Kidney (tissue), 14 donors: ENCODE measurements around the gene CPED1. TPM values are rescaled to one million over a fixed set of nuclear protein-coding genes. Genes with fewer than 3 reads are reported as not detected.

Experiments
- DNase-seq, 5 donors: peaks; one replicate each; pipeline ENCODE4 v3.0.0-alpha.2; 2013 to 2020
- FAIRE-seq: peaks from 2 replicates; lab custom pipeline; 2012; peaks lifted over from hg19 to GRCh38; lab: Jason Lieb, UNC
- H3K27ac ChIP-seq, 2 donors: one replicate each; pipeline ENCODE4 v1.7.0; 2013; ENCODE audit warnings: low read depth in 2 of 2, low read length in 2 of 2, inconsistent platforms in 1 of 2
- H3K27me3 ChIP-seq: one replicate; pipeline ENCODE4 v1.7.1; 2013; ENCODE audit warnings: low read length, inconsistent platforms; ENCODE audit not compliant: control insufficient read depth, insufficient read depth
- H3K36me3 ChIP-seq, 3 donors: one replicate each; pipeline versions ENCODE4 v1.7.0 to v1.7.1; 2013; ENCODE audit warnings: low read length in 3 of 3, control low read depth in 1 of 3, inconsistent platforms in 1 of 3; ENCODE audit not compliant: insufficient read depth in 3 of 3, control insufficient read depth in 2 of 3
- H3K4me1 ChIP-seq, 3 donors: one replicate each; pipeline versions ENCODE4 v1.7.0 to v1.7.1; 2013; ENCODE audit warnings: low read length in 3 of 3, inconsistent platforms in 1 of 3, low read depth in 1 of 3; ENCODE audit not compliant: control insufficient read depth in 2 of 3, insufficient read depth in 2 of 3
- H3K4me3 ChIP-seq, 3 donors: one replicate each; pipeline versions ENCODE4 v1.7.0 to v1.8.1; 2013; ENCODE audit warnings: low read length in 3 of 3, control low read depth in 1 of 3, inconsistent platforms in 1 of 3
- H3K9ac ChIP-seq, 3 donors: one replicate each; pipeline versions ENCODE4 v1.7.0 to v1.7.1; 2013; ENCODE audit warnings: low read length in 3 of 3, control low read depth in 1 of 3, inconsistent platforms in 1 of 3
- H3K9me3 ChIP-seq, 3 donors: one replicate each; pipeline versions ENCODE4 v1.7.0 to v1.7.1; 2013; ENCODE audit warnings: low read length in 3 of 3, control low read depth in 1 of 3, inconsistent platforms in 1 of 3; ENCODE audit not compliant: control insufficient read depth in 2 of 3, insufficient read depth in 1 of 3
- intact Hi-C: fragments of 100-400 bp; cut with DNase I; formaldehyde crosslinking; loops from one replicate; pipeline ENCODE4 v1.11.1; 2022
- polyA plus RNA-seq: library from polyadenylated mRNA; stranded (reverse); fragments of 350-450 nt; fragmentation: Illumina TruSeq; extraction: RNeasy Lipid Tissue Mini Kit (QIAGEN cat#74804); gene quantifications from one replicate; pipeline ENCODE4 v1.2.3, GENCODE V29; 2014; ENCODE audit warnings: low read depth, low replicate concordance; ENCODE audit not compliant: insufficient read depth
- total RNA-seq: library from RNA; stranded (reverse); fragmentation: NEBNext Ultra II Directional; extraction: Animal tissue kit (Norgen Biotek cat#: 25700); gene quantifications from one replicate; pipeline ENCODE4 v1.2.1, GENCODE V29; 2021
- TF ChIP-seq, protein P1 (sequence below): IDR thresholded peaks from 3 replicates; pipeline ENCODE4 v1.5.1; 2012; ENCODE audit warnings: mild to moderate bottlenecking, moderate library complexity, borderline replicate concordance; ENCODE audit not compliant: insufficient read depth; ENCODE audit errors: extremely low read depth
- donor health status: control.
- donor health status: control.
- donor health status: control.
- donor health status: control.
- donor health status: control.
- donor health status: DM: yes; HTN: yes; CAD: no.
- donor health status: Normal renal cell carcinoma (clear cell type).

CPED1 gene
- total and polyA plus RNA-seq, 2 donors from 2014 or later, result 2.9 to 16.9 TPM

GRCh38 chr7:121271098-121271497, 282.6 kb downstream of the CPED1 start:
- H3K9me3 ChIP-seq, result no peaks in the 10 kb centered on the region
- no peaks in the 10 kb centered on the region for H3K4me1 ChIP-seq
- FAIRE-seq (no peak), DNase-seq (no peak)
- no peak overlapping the region for H3K4me3 ChIP-seq
- TF ChIP-seq, protein P1, sequence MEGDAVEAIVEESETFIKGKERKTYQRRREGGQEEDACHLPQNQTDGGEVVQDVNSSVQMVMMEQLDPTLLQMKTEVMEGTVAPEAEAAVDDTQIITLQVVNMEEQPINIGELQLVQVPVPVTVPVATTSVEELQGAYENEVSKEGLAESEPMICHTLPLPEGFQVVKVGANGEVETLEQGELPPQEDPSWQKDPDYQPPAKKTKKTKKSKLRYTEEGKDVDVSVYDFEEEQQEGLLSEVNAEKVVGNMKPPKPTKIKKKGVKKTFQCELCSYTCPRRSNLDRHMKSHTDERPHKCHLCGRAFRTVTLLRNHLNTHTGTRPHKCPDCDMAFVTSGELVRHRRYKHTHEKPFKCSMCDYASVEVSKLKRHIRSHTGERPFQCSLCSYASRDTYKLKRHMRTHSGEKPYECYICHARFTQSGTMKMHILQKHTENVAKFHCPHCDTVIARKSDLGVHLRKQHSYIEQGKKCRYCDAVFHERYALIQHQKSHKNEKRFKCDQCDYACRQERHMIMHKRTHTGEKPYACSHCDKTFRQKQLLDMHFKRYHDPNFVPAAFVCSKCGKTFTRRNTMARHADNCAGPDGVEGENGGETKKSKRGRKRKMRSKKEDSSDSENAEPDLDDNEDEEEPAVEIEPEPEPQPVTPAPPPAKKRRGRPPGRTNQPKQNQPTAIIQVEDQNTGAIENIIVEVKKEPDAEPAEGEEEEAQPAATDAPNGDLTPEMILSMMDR, result no peak
- intact Hi-C loops, result no loop called here
- no peak overlapping the region for H3K27ac ChIP-seq
- H3K27me3 ChIP-seq, result no peaks in the 10 kb centered on the region
- no peak overlapping the region for H3K9ac ChIP-seq
- H3K36me3 ChIP-seq, result no peaks in the 10 kb centered on the region

DNA sequence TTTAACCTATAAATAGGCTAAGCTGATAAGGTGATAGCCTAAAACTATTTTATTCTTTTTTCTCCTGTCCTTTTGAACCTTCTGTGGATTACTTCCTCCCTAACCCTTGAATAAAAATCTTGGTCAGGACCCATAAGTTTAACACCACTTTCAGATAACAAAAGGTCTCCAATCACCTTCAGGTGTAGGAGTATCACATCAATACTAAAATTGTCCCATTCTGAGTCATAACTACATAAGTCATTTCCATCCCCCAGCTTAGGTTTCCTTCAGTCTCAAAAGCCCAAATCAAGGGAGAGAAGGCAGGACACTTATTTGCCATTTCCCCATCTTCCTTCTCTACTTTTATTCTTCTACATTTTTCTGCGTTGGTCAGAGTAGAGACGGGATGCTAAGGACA, 283.4 kb downstream of the CPED1 start:
- no peak for FAIRE-seq
- H3K36me3 ChIP-seq, result no peaks in the 10 kb centered on the region
- TF ChIP-seq, protein P1, result no peak
- no peak overlapping the region for H3K27ac ChIP-seq
- intact Hi-C loops, result no loop called here
- no peaks in the 10 kb centered on the region for H3K9me3 ChIP-seq
- H3K4me1 ChIP-seq, result no peaks in the 10 kb centered on the region
- H3K4me3 ChIP-seq, result no peak overlapping the region
- DNase-seq, result no peak
- H3K9ac ChIP-seq, result no peak overlapping the region
- no peaks in the 10 kb centered on the region for H3K27me3 ChIP-seq

- intact Hi-C loops, result no loop called here
- Histone ChIP-seq H3K36me3 (no peaks in the 10 kb centered on the region), H3K4me1 (no peaks in the 10 kb centered on the region), H3K9me3 (no peaks in the 10 kb centered on the region), H3K4me3 (no peak overlapping the region), H3K27me3 (no peaks in the 10 kb centered on the region), H3K9ac (no peak overlapping the region), H3K27ac (no peak overlapping the region)
- no peak for FAIRE-seq
- TF ChIP-seq, protein P1, result no peak
- DNase-seq, result no peak
Observed at GRCh38 chr7:121272676-121273075, 284.2 kb downstream of the CPED1 start.
